ENCODE results near the gene PTGER2. TPM values are rescaled to one million over a fixed set of nuclear protein-coding genes. Genes with fewer than 3 reads are reported as not detected.

The PTGER2 gene
- total and polyA plus RNA-seq, 2 of the 8 experiments (the other 6 are each of a cell fraction or from before 2014, with no cell fraction given), result 1.2 TPM

GRCh38 chr14:52279408-52279807, 34.7 kb upstream of the PTGER2 start:
- Histone ChIP-seq H3K14ac (ENCODE audit: insufficient read length) (no peak overlapping the region), H4K20me1 (replicated peaks in 1 of 2; ENCODE audit: control insufficient read depth in 1 of 2, insufficient read depth in 2 of 2, low read length in 2 of 2) (no peaks in the 10 kb centered on the region), H3K9ac (replicated peaks in 1 of 4; ENCODE audit: extremely low read depth in 1 of 4, low read depth in 3 of 4, low read length in 3 of 4) (no peak overlapping the region), H2BK5ac (ENCODE audit: low read depth, low read length) (no peak overlapping the region), H2BK120ac (replicated peaks; ENCODE audit: low read depth, low read length) (no peak overlapping the region), H3K4me2 (ENCODE audit: insufficient read depth in 1 of 2, low read depth in 2 of 2, low read length in 2 of 2) (no peak overlapping the region), H3K36me3 (ENCODE audit: control insufficient read depth in 2 of 4, insufficient read depth in 4 of 4, low read length in 3 of 4) (no peaks in the 10 kb centered on the region), H2AFZ (ENCODE audit: low read length) (no peak overlapping the region), H2BK12ac (ENCODE audit: low read depth, low read length) (no peak overlapping the region), H4K8ac (ENCODE audit: extremely low read depth, insufficient read depth, low read length) (no peak overlapping the region), H3K79me2 (ENCODE audit: control insufficient read depth in 1 of 2, insufficient read depth in 2 of 2, low read length in 2 of 2) (no peaks in the 10 kb centered on the region), H3K27me3 (replicated peaks in 1 of 4; ENCODE audit: control insufficient read depth in 3 of 4, extremely low read depth in 1 of 4, insufficient read depth in 3 of 4, low read length in 3 of 4) (no peaks in the 10 kb centered on the region), H4K5ac (ENCODE audit: insufficient read length, low read depth, low read length) (no peak overlapping the region), H3K4ac (replicated peaks; ENCODE audit: insufficient read length, low read depth, low read length) (no peak overlapping the region), H2AK5ac (ENCODE audit: low read depth, low read length) (no peak overlapping the region), H3K4me3 (ENCODE audit: extremely low read depth in 1 of 4, insufficient read depth in 2 of 4, low read depth in 3 of 4, low read length in 4 of 4) (no peak overlapping the region), H3K9me3 (ENCODE audit: insufficient read depth in 2 of 2, low read depth in 1 of 2, low read length in 1 of 2) (no peaks in the 10 kb centered on the region), H3K4me1 (replicated peaks in 1 of 4; ENCODE audit: control insufficient read depth in 3 of 4, insufficient read depth in 4 of 4, low read length in 3 of 4) (peaks cover 0 to 4% (median 0%) of the 10 kb centered on the region in 4 experiments; a peak in 1 of 7 replicates), H3K56ac (replicated peaks; ENCODE audit: insufficient read length, low read depth, low read length) (no peak overlapping the region), H3K23me2 (ENCODE audit: low read depth, low read length) (no peaks in the 10 kb centered on the region; the same call in 1 of the 2 replicates), H3K23ac (ENCODE audit: insufficient read length) (no peak overlapping the region), H3K79me1 (ENCODE audit: low read depth, low read length) (no peaks in the 10 kb centered on the region), H2BK20ac (ENCODE audit: low read length) (no peak overlapping the region), H3K27ac (ENCODE audit: low read depth, low read length) (no peak overlapping the region), H2BK15ac (ENCODE audit: low read length) (no peak overlapping the region), H3K18ac (ENCODE audit: extremely low read depth, low read length) (no peak overlapping the region), H4K91ac (replicated peaks; ENCODE audit: insufficient read length, low read length) (no peak overlapping the region)
- ChIA-PET CTCF (ENCODE audit: partially characterized antibody) (interaction anchor here (0.6 to 0.8 kb wide), 2 partner anchors 10 to 16 kb away, joined by 3 to 5 read pairs; no protein-coding TSS in a partner anchor), POLR2A (ENCODE audit: partially characterized antibody) (no interaction called here)
- DNase-seq (ENCODE audit: low read depth in 1 of 2, low spot score in 2 of 2) (no peak), FAIRE-seq (no peak)
- WGBS, 2 experiments (ENCODE audit: extremely low coverage in 1 of 2, insufficient coverage in 1 of 2, insufficient read length in 1 of 2, insufficient replicate concordance in 2 of 2, low coverage in 1 of 2, low lambda C conversion rate in 2 of 2, missing lambda C conversion rate in 1 of 2), result 75% methylated on average over 3 of the region's 3 CpGs; no CpG with 5 or more reads in 1 of the 2 experiments
- TF ChIP-seq GTF2F1 (IDR thresholded peaks at IDR 0.05; ENCODE audit: borderline replicate concordance, low read depth, low read length), result no peak
- TF ChIP-seq EGR1 (IDR thresholded peaks at IDR 0.05; ENCODE audit: borderline replicate concordance, low read depth, low read length), result no peak
- TF ChIP-seq CTBP2 (IDR thresholded peaks at IDR 0.05; ENCODE audit: borderline replicate concordance, insufficient read depth, insufficient read length, low read length), result no peak
- no peak for TF ChIP-seq BRCA1 (IDR thresholded peaks at IDR 0.05; ENCODE audit: low read depth, low read length)
- TF ChIP-seq NANOG (IDR thresholded peaks at IDR 0.05; ENCODE audit: insufficient read depth, low read depth, low read length, poor library complexity, severe bottlenecking), result no peak
- TF ChIP-seq JUN (IDR thresholded peaks at IDR 0.05; ENCODE audit: low read depth, low read length), result no peak
- TF ChIP-seq SP4 (IDR thresholded peaks at IDR 0.05; ENCODE audit: low read length), result no peak
- TF ChIP-seq CBX5 (IDR thresholded peaks at IDR 0.05; ENCODE audit: low read depth, low read length), result no peak
- no peak for TF ChIP-seq CREB1 (IDR thresholded peaks at IDR 0.05)
- no peak for TF ChIP-seq CTCF (IDR thresholded peaks at IDR 0.05; ENCODE audit: control extremely low read depth in 1 of 3, insufficient read depth in 1 of 3, low read depth in 1 of 3, low read length in 3 of 3)
- TF ChIP-seq RXRA (IDR thresholded peaks at IDR 0.05; ENCODE audit: insufficient read depth, low read depth, low read length), result no peak
- TF ChIP-seq CHD2 (IDR thresholded peaks at IDR 0.05; ENCODE audit: low read length), result no peak
